GM23338 (cell line): Measurements from ENCODE around the gene PTPRN2. TPM values are rescaled to one million over a fixed set of nuclear protein-coding genes. Genes with fewer than 3 reads are reported as not detected.

Experiments used
- ATAC-seq: fragments of 200-7000 bp; cut with Tn5 transposase; 3 replicates; pipeline ENCODE4 v1.9.1; 2020
- DNase-seq: peaks from one replicate; pipeline ENCODE4 v3.0.0-alpha.2; 2015; ENCODE audit warnings: low spot score
- H2AFZ ChIP-seq: fragments of 200-600 bp; sonication (generic); 2 replicates; pipeline ENCODE4 v1.8.0; 2016; ENCODE audit warnings: antibody characterized with exemption, mild to moderate bottlenecking, moderate library complexity
- H3F3A ChIP-seq: fragments of 200-600 bp; sonication (generic); replicated peaks from 2 replicates; pipeline ENCODE4 v1.8.0; 2017; ENCODE audit warnings: antibody characterized with exemption, mixed run types, low read depth
- H3K27ac ChIP-seq: fragments of 200-600 bp; sonication (generic); 2 replicates; pipeline ENCODE4 v1.6.1; 2016; ENCODE audit warnings: low read depth
- H3K27me3 ChIP-seq: fragments of 200-600 bp; sonication (generic); 2 replicates; pipeline ENCODE4 v1.8.0; 2016; ENCODE audit warnings: mild to moderate bottlenecking, mixed run types, moderate library complexity; ENCODE audit not compliant: insufficient read depth
- H3K36me3 ChIP-seq: fragments of 200-600 bp; sonication (generic); 2 replicates; pipeline ENCODE4 v1.8.0; 2016; ENCODE audit warnings: mild to moderate bottlenecking; ENCODE audit not compliant: insufficient read depth
- H3K4me1 ChIP-seq: fragments of 200-600 bp; sonication (generic); 2 replicates; pipeline ENCODE4 v1.8.0; 2016; ENCODE audit warnings: mild to moderate bottlenecking, moderate library complexity; ENCODE audit not compliant: insufficient read depth
- H3K4me2 ChIP-seq: fragments of 200-600 bp; sonication (generic); 2 replicates; pipeline ENCODE4 v1.7.1; 2017; ENCODE audit warnings: mixed run types
- H3K4me3 ChIP-seq: fragments of 200-600 bp; sonication (generic); 2 replicates; pipeline ENCODE4 v1.6.1; 2016; ENCODE audit warnings: mixed run types
- H3K79me2 ChIP-seq: fragments of 200-600 bp; sonication (generic); replicated peaks from 2 replicates; pipeline ENCODE4 v1.8.0; 2017; ENCODE audit warnings: mild to moderate bottlenecking; ENCODE audit not compliant: insufficient read depth
- H3K9me2 ChIP-seq: fragments of 200-600 bp; sonication (generic); 2 replicates; pipeline ENCODE4 v1.8.0; 2017; ENCODE audit not compliant: insufficient read depth
- H4K20me1 ChIP-seq: fragments of 200-600 bp; sonication (generic); replicated peaks from 2 replicates; pipeline ENCODE4 v1.8.0; 2017; ENCODE audit warnings: mild to moderate bottlenecking; ENCODE audit not compliant: insufficient read depth
- H3K27ac Mint-ChIP-seq: 2 replicates; pipeline ENCODE4 v1.8.0; 2020; ENCODE audit warnings: inconsistent platforms, mild to moderate bottlenecking, moderate library complexity, mixed read lengths
- H3K27me3 Mint-ChIP-seq: 3 replicates; pipeline ENCODE4 v1.8.0; 2022; ENCODE audit warnings: low read depth, mild to moderate bottlenecking, moderate library complexity, mixed read lengths, inconsistent platforms; ENCODE audit not compliant: insufficient read depth, poor library complexity
- H3K36me3 Mint-ChIP-seq: 3 replicates; pipeline ENCODE4 v1.8.0; 2021; ENCODE audit warnings: low read depth, mild to moderate bottlenecking, inconsistent platforms, moderate library complexity, mixed read lengths
- H3K4me1 Mint-ChIP-seq: 3 replicates; pipeline ENCODE4 v1.8.0; 2020; ENCODE audit warnings: mild to moderate bottlenecking, inconsistent platforms, mixed read lengths
- H3K4me3 Mint-ChIP-seq: 3 replicates; pipeline ENCODE4 v1.8.0; 2021; ENCODE audit warnings: moderate library complexity, mild to moderate bottlenecking, inconsistent platforms, mixed read lengths
- H3K9me3 Mint-ChIP-seq: 3 replicates; pipeline ENCODE4 v1.8.0; 2020; ENCODE audit warnings: moderate library complexity, mild to moderate bottlenecking, inconsistent platforms, mixed read lengths
- CREB1 ChIP-seq: fragments of 250-450 bp; sonication (Bioruptor Pico); IDR thresholded peaks from 2 replicates; pipeline ENCODE4 v1.5.0; 2020; ENCODE audit warnings: low read depth, mild to moderate bottlenecking, moderate library complexity
- CTCF ChIP-seq, 2 experiments: fragments of 200-600 bp in 1 of 2; sonication (generic) in 1 of 2; conservative IDR thresholded peaks; 2 replicates each; pipeline versions ENCODE4 v1.5.1 to v1.6.1; 2016 to 2017; ENCODE audit warnings: antibody characterized with exemption in 2 of 2, low read depth in 2 of 2, mild to moderate bottlenecking in 2 of 2, moderate library complexity in 1 of 2
- ETS1 ChIP-seq: IDR thresholded peaks from 2 replicates; pipeline ENCODE4 v1.6.1; 2016; ENCODE audit warnings: antibody characterized with exemption
- EZH2 ChIP-seq: fragments of 200-600 bp; sonication (generic); IDR thresholded peaks from one replicate; pipeline ENCODE4 v1.8.0; 2017; ENCODE audit warnings: antibody characterized with exemption, mild to moderate bottlenecking, low read depth; ENCODE audit not compliant: unreplicated experiment
- EZH2phosphoT487 ChIP-seq: fragments of 200-600 bp; sonication (generic); IDR thresholded peaks from one replicate; pipeline ENCODE4 v1.8.1; 2018; ENCODE audit warnings: antibody characterized with exemption; ENCODE audit not compliant: unreplicated experiment
- JUNB ChIP-seq: IDR thresholded peaks from one replicate; pipeline ENCODE4 v1.6.1; 2016; ENCODE audit warnings: antibody characterized with exemption; ENCODE audit not compliant: unreplicated experiment
- NANOG ChIP-seq: IDR thresholded peaks from 2 replicates; pipeline ENCODE4 v1.6.1; 2016; ENCODE audit warnings: antibody characterized with exemption, borderline replicate concordance
- POLR2AphosphoS5 ChIP-seq: IDR thresholded peaks from 2 replicates; pipeline ENCODE4 v1.6.1; 2016; ENCODE audit warnings: antibody characterized with exemption, low read depth
- REST ChIP-seq: IDR thresholded peaks from one replicate; pipeline ENCODE4 v1.6.1; 2018; ENCODE audit warnings: antibody characterized with exemption; ENCODE audit not compliant: unreplicated experiment
- STAT1 ChIP-seq: IDR thresholded peaks from one replicate; pipeline ENCODE4 v1.6.1; 2016; ENCODE audit warnings: antibody characterized with exemption; ENCODE audit not compliant: unreplicated experiment
- ZNF114 ChIP-seq: fragments of 250-450 bp; sonication (Bioruptor Pico); IDR thresholded peaks from 2 replicates; pipeline ENCODE4 v1.5.0; 2020; ENCODE audit warnings: mild to moderate bottlenecking, moderate library complexity
- ZNF331 ChIP-seq: fragments of 250-450 bp; sonication (Bioruptor Pico); IDR thresholded peaks from 2 replicates; pipeline ENCODE4 v1.5.0; 2020; ENCODE audit warnings: low read depth, mild to moderate bottlenecking, moderate library complexity
- ZNF462 ChIP-seq: fragments of 250-450 bp; sonication (Bioruptor Pico); IDR thresholded peaks from 2 replicates; pipeline ENCODE4 v1.5.0; 2020; ENCODE audit warnings: mild to moderate bottlenecking, moderate library complexity
- polyA plus RNA-seq: library from polyadenylated mRNA; unstranded; fragments of >200 nt; fragmentation: Nextera tagmentation; extraction: Ambion mirVana; gene quantifications from 2 replicates; pipeline ENCODE4 v1.2.1, GENCODE V29; 2016
- total RNA-seq: library from RNA; depleted of rRNA; stranded (reverse); fragments of >200 nt; shearing (Covaris generic); gene quantifications from 2 replicates; pipeline ENCODE4 v1.2.3, GENCODE V29; 2014

Gene PTPRN2
- total and polyA plus RNA-seq, 2 experiments from 2014 or later, result 0.87 to 4.0 TPM

- TF ChIP-seq JUNB (no peak), STAT1 (no peak), POLR2AphosphoS5 (no peak)
Measured at GRCh38 chr7:157513162-157513621, 1074.4 kb downstream of the PTPRN2 start (continued).

GRCh38 chr7:157509226-157509625 is 1078.4 kb downstream of the PTPRN2 start:
- peaks cover 93% of the 10 kb centered on the region for H3K9me3 Mint-ChIP-seq
- H3K4me1 Mint-ChIP-seq, result no peaks in the 10 kb centered on the region
- no peaks in the 10 kb centered on the region for H3K36me3 ChIP-seq
- no peak overlapping the region for H3K4me3 Mint-ChIP-seq
- ATAC-seq (no peak), DNase-seq (no peak)
- H3K4me2 ChIP-seq, result no peak overlapping the region
- H3K36me3 Mint-ChIP-seq, result peaks cover 26% of the 10 kb centered on the region
- H3K4me3 ChIP-seq, result no peak overlapping the region
- no peak overlapping the region for H3K27ac Mint-ChIP-seq
- no peak for TF ChIP-seq POLR2AphosphoS5
- TF ChIP-seq REST, result no peak
- TF ChIP-seq ZNF331 (CRISPR knock-in tag), result no peak
- no peak for TF ChIP-seq JUNB
- TF ChIP-seq EZH2, result no peak
- no peak for TF ChIP-seq STAT1
- TF ChIP-seq CTCF (conservative IDR thresholded peaks at IDR 0.05; ENCODE audit: low read depth in 2 of 2), result no peak
- TF ChIP-seq ZNF114 (CRISPR knock-in tag), result no peak
- no peak for TF ChIP-seq ZNF462 (CRISPR knock-in tag)
- TF ChIP-seq ETS1, result no peak
- TF ChIP-seq NANOG, result no peak
- no peak for TF ChIP-seq CREB1 (CRISPR knock-in tag)
- TF ChIP-seq EZH2phosphoT487, result no peak
- no peak overlapping the region for H2AFZ ChIP-seq
- peaks cover 6% of the 10 kb centered on the region for H3K27me3 Mint-ChIP-seq
- H3K27me3 ChIP-seq, result no peaks in the 10 kb centered on the region
- no peaks in the 10 kb centered on the region for H3K4me1 ChIP-seq
- no peaks in the 10 kb centered on the region for H3F3A ChIP-seq
- H3K9me2 ChIP-seq, result no peaks in the 10 kb centered on the region
- H4K20me1 ChIP-seq, result no peaks in the 10 kb centered on the region
- H3K27ac ChIP-seq, result no peak overlapping the region
- H3K79me2 ChIP-seq, result no peaks in the 10 kb centered on the region
